ENCODE measurements around the gene SSC5D. TPM values are rescaled to one million over a fixed set of nuclear protein-coding genes. Genes with fewer than 3 reads are reported as not detected.
A peak's percentile ranks its signal among the peaks of the same experiment; 100 is the strongest.

SSC5D gene
- polyA plus RNA-seq, 2 donors, result 0.92 to 1.0 TPM

- peaks cover 5 to 8% of the 10 kb centered on the region in 2 donors for H3K4me1 ChIP-seq (ENCODE audit: control insufficient read depth in 2 of 2, insufficient read depth in 2 of 2, low read length in 1 of 2)
- H3K27me3 ChIP-seq (ENCODE audit: control insufficient read depth in 1 of 2, insufficient read depth in 2 of 2, low read length in 2 of 2), result peaks cover 0 to 4% of the 10 kb centered on the region in 2 donors
- H3K36me3 ChIP-seq (ENCODE audit: control insufficient read depth in 2 of 2, insufficient read depth in 2 of 2, low read length in 1 of 2), result no peaks in the 10 kb centered on the region
- WGBS, 2 donors, result 23 to 24% methylated on average over 34 to 36 of the region's 36 CpGs
- no peak overlapping the region for H3K4me3 ChIP-seq (ENCODE audit: low read depth in 1 of 2, low read length in 2 of 2)
- peak overlapping the region in 1 of 2 donors; percentile 2 for H3K27ac ChIP-seq (ENCODE audit: low read depth in 2 of 2, low read length in 1 of 2)
- H3K9me3 ChIP-seq (ENCODE audit: control insufficient read depth in 2 of 2, insufficient read depth in 1 of 2, low read depth in 1 of 2, low read length in 1 of 2), result no peaks in the 10 kb centered on the region
These were observed 61.5 kb downstream of the SSC5D start for GRCh38 chr19:55549500-55550320.

GRCh38 chr19:55550321-55550650 lies 62.0 kb downstream of the SSC5D start:
- H3K36me3 ChIP-seq (ENCODE audit: control insufficient read depth in 2 of 2, insufficient read depth in 2 of 2, low read length in 1 of 2), result no peaks in the 10 kb centered on the region
- no peak overlapping the region for H3K4me3 ChIP-seq (ENCODE audit: low read depth in 1 of 2, low read length in 2 of 2)
- WGBS, 2 donors, result 59 to 70% methylated on average over 7 of the region's 7 CpGs
- peaks cover 3 to 8% of the 10 kb centered on the region in 2 donors for H3K4me1 ChIP-seq (ENCODE audit: control insufficient read depth in 2 of 2, insufficient read depth in 2 of 2, low read length in 1 of 2)
- no peak overlapping the region for H3K27ac ChIP-seq (ENCODE audit: low read depth in 2 of 2, low read length in 1 of 2)
- H3K27me3 ChIP-seq (ENCODE audit: control insufficient read depth in 1 of 2, insufficient read depth in 2 of 2, low read length in 2 of 2), result peaks cover 0 to 4% of the 10 kb centered on the region in 2 donors
- H3K9me3 ChIP-seq (ENCODE audit: control insufficient read depth in 2 of 2, insufficient read depth in 1 of 2, low read depth in 1 of 2, low read length in 1 of 2), result no peaks in the 10 kb centered on the region

GRCh38 chr19:55552206-55552605 lies 64.0 kb downstream of the SSC5D start:
- no peak overlapping the region for H3K27ac ChIP-seq (ENCODE audit: low read depth in 2 of 2, low read length in 1 of 2)
- no peaks in the 10 kb centered on the region for H3K9me3 ChIP-seq (ENCODE audit: control insufficient read depth in 2 of 2, insufficient read depth in 1 of 2, low read depth in 1 of 2, low read length in 1 of 2)
- no peaks in the 10 kb centered on the region for H3K36me3 ChIP-seq (ENCODE audit: control insufficient read depth in 2 of 2, insufficient read depth in 2 of 2, low read length in 1 of 2)
- H3K4me3 ChIP-seq (ENCODE audit: low read depth in 1 of 2, low read length in 2 of 2), result no peak overlapping the region
- peaks cover 0 to 3% of the 10 kb centered on the region in 2 donors for H3K4me1 ChIP-seq (ENCODE audit: control insufficient read depth in 2 of 2, insufficient read depth in 2 of 2, low read length in 1 of 2)
- whole genome bisulfite sequencing, 2 donors, result 52 to 64% methylated on average over 5 of the region's 5 CpGs
- peaks cover 0 to 4% of the 10 kb centered on the region in 2 donors for H3K27me3 ChIP-seq (ENCODE audit: control insufficient read depth in 1 of 2, insufficient read depth in 2 of 2, low read length in 2 of 2)

GRCh38 chr19:55552620-55553019 lies 64.4 kb downstream of the SSC5D start:
- peaks cover 0 to 4% of the 10 kb centered on the region in 2 donors for H3K27me3 ChIP-seq (ENCODE audit: control insufficient read depth in 1 of 2, insufficient read depth in 2 of 2, low read length in 2 of 2)
- H3K4me1 ChIP-seq (ENCODE audit: control insufficient read depth in 2 of 2, insufficient read depth in 2 of 2, low read length in 1 of 2), result peaks cover 0 to 3% of the 10 kb centered on the region in 2 donors
- H3K27ac ChIP-seq (ENCODE audit: low read depth in 2 of 2, low read length in 1 of 2), result no peak overlapping the region
- H3K36me3 ChIP-seq (ENCODE audit: control insufficient read depth in 2 of 2, insufficient read depth in 2 of 2, low read length in 1 of 2), result no peaks in the 10 kb centered on the region
- no peaks in the 10 kb centered on the region for H3K9me3 ChIP-seq (ENCODE audit: control insufficient read depth in 2 of 2, insufficient read depth in 1 of 2, low read depth in 1 of 2, low read length in 1 of 2)
- H3K4me3 ChIP-seq (ENCODE audit: low read depth in 1 of 2, low read length in 2 of 2), result no peak overlapping the region
- 48 to 55% methylated on average over 13 of the region's 13 CpGs for WGBS, 2 donors

- H3K4me1 ChIP-seq (ENCODE audit: control insufficient read depth in 2 of 2, insufficient read depth in 2 of 2, low read length in 1 of 2), result peaks cover 0 to 3% of the 10 kb centered on the region in 2 donors
- no peak overlapping the region for H3K27ac ChIP-seq (ENCODE audit: low read depth in 2 of 2, low read length in 1 of 2)
- H3K4me3 ChIP-seq (ENCODE audit: low read depth in 1 of 2, low read length in 2 of 2), result no peak overlapping the region
- no peaks in the 10 kb centered on the region for H3K9me3 ChIP-seq (ENCODE audit: control insufficient read depth in 2 of 2, insufficient read depth in 1 of 2, low read depth in 1 of 2, low read length in 1 of 2)
- H3K27me3 ChIP-seq (ENCODE audit: control insufficient read depth in 1 of 2, insufficient read depth in 2 of 2, low read length in 2 of 2), result peaks cover 0 to 4% of the 10 kb centered on the region in 2 donors
- WGBS, 2 donors, result 59% methylated on average over 13 of the region's 13 CpGs
- no peaks in the 10 kb centered on the region for H3K36me3 ChIP-seq (ENCODE audit: control insufficient read depth in 2 of 2, insufficient read depth in 2 of 2, low read length in 1 of 2)
These were observed 65.3 kb downstream of the SSC5D start for GRCh38 chr19:55553217-55554182.

GRCh38 chr19:55554302-55554701 lies 66.1 kb downstream of the SSC5D start:
- Histone ChIP-seq H3K4me1 (ENCODE audit: control insufficient read depth in 2 of 2, insufficient read depth in 2 of 2, low read length in 1 of 2) (peaks cover 0 to 3% of the 10 kb centered on the region in 2 donors), H3K36me3 (ENCODE audit: control insufficient read depth in 2 of 2, insufficient read depth in 2 of 2, low read length in 1 of 2) (no peaks in the 10 kb centered on the region), H3K9me3 (ENCODE audit: control insufficient read depth in 2 of 2, insufficient read depth in 1 of 2, low read depth in 1 of 2, low read length in 1 of 2) (no peaks in the 10 kb centered on the region), H3K27ac (ENCODE audit: low read depth in 2 of 2, low read length in 1 of 2) (no peak overlapping the region), H3K4me3 (ENCODE audit: low read depth in 1 of 2, low read length in 2 of 2) (no peak overlapping the region), H3K27me3 (ENCODE audit: control insufficient read depth in 1 of 2, insufficient read depth in 2 of 2, low read length in 2 of 2) (peaks cover 0 to 4% of the 10 kb centered on the region in 2 donors)
- WGBS, 2 donors, result 83 to 91% methylated on average over 9 of the region's 9 CpGs

- no peak overlapping the region for H3K27ac ChIP-seq (ENCODE audit: low read depth in 2 of 2, low read length in 1 of 2)
- no peaks in the 10 kb centered on the region for H3K9me3 ChIP-seq (ENCODE audit: control insufficient read depth in 2 of 2, insufficient read depth in 1 of 2, low read depth in 1 of 2, low read length in 1 of 2)
- H3K4me1 ChIP-seq (ENCODE audit: control insufficient read depth in 2 of 2, insufficient read depth in 2 of 2, low read length in 1 of 2), result peaks cover 0 to 3% of the 10 kb centered on the region in 2 donors
- H3K27me3 ChIP-seq (ENCODE audit: control insufficient read depth in 1 of 2, insufficient read depth in 2 of 2, low read length in 2 of 2), result peaks cover 0 to 4% of the 10 kb centered on the region in 2 donors
- H3K4me3 ChIP-seq (ENCODE audit: low read depth in 1 of 2, low read length in 2 of 2), result no peak overlapping the region
- 64 to 71% methylated on average over 8 of the region's 8 CpGs for WGBS, 2 donors
- no peaks in the 10 kb centered on the region for H3K36me3 ChIP-seq (ENCODE audit: control insufficient read depth in 2 of 2, insufficient read depth in 2 of 2, low read length in 1 of 2)
These were observed 66.5 kb downstream of the SSC5D start for GRCh38 chr19:55554741-55555152.

GRCh38 chr19:55559684-55560083 lies 71.4 kb downstream of the SSC5D start:
- no peaks in the 10 kb centered on the region for H3K4me1 ChIP-seq (ENCODE audit: control insufficient read depth in 2 of 2, insufficient read depth in 2 of 2, low read length in 1 of 2)
- H3K4me3 ChIP-seq (ENCODE audit: low read depth in 1 of 2, low read length in 2 of 2), result no peak overlapping the region
- WGBS, 2 donors, result 74 to 77% methylated on average over 9 of the region's 9 CpGs

GRCh38 chr19:55563261-55563690 lies 75.0 kb downstream of the SSC5D start:
- Histone ChIP-seq H3K36me3 (ENCODE audit: control insufficient read depth in 2 of 2, insufficient read depth in 2 of 2, low read length in 1 of 2) (no peaks in the 10 kb centered on the region), H3K27me3 (ENCODE audit: control insufficient read depth in 1 of 2, insufficient read depth in 2 of 2, low read length in 2 of 2) (peaks cover 0 to 3% of the 10 kb centered on the region in 2 donors), H3K27ac (ENCODE audit: low read depth in 2 of 2, low read length in 1 of 2) (no peak overlapping the region), H3K4me3 (ENCODE audit: low read depth in 1 of 2, low read length in 2 of 2) (no peak overlapping the region), H3K9me3 (ENCODE audit: control insufficient read depth in 2 of 2, insufficient read depth in 1 of 2, low read depth in 1 of 2, low read length in 1 of 2) (peaks cover 0 to 6% of the 10 kb centered on the region in 2 donors), H3K4me1 (ENCODE audit: control insufficient read depth in 2 of 2, insufficient read depth in 2 of 2, low read length in 1 of 2) (no peaks in the 10 kb centered on the region)
- 31 to 36% methylated on average over 12 of the region's 12 CpGs for WGBS, 2 donors

More at GRCh38 chr19:55559684-55560083, 71.4 kb downstream of the SSC5D start:
- peaks cover 0 to 6% of the 10 kb centered on the region in 2 donors for H3K9me3 ChIP-seq (ENCODE audit: control insufficient read depth in 2 of 2, insufficient read depth in 1 of 2, low read depth in 1 of 2, low read length in 1 of 2)
- H3K27me3 ChIP-seq (ENCODE audit: control insufficient read depth in 1 of 2, insufficient read depth in 2 of 2, low read length in 2 of 2), result peaks cover 0 to 3% of the 10 kb centered on the region in 2 donors
- no peaks in the 10 kb centered on the region for H3K36me3 ChIP-seq (ENCODE audit: control insufficient read depth in 2 of 2, insufficient read depth in 2 of 2, low read length in 1 of 2)
- no peak overlapping the region for H3K27ac ChIP-seq (ENCODE audit: low read depth in 2 of 2, low read length in 1 of 2)
